NCI-H510A treated with DMSO at 0.1 percent for 48 hours (cell line): Measurements from ENCODE around the gene CYP1A1.

ENCODE experiments used
- DNase-seq: peaks from one replicate; lab custom pipeline; 2025; lab: John Stamatoyannopoulos, UW

Gene CYP1A1

GRCh38 chr15:74692327-74692726, 33.0 kb downstream of the CYP1A1 start:
- no peak for DNase-seq

- DNase-seq, result no peak
Observed at GRCh38 chr15:74683758-74684157, 41.6 kb downstream of the CYP1A1 start.

GRCh38 chr15:74682954-74683353, 42.4 kb downstream of the CYP1A1 start:
- DNase-seq, result no peak

GRCh38 chr15:74680456-74680855, 44.9 kb downstream of the CYP1A1 start:
- no peak for DNase-seq

GRCh38 chr15:74676801-74677200, 48.5 kb downstream of the CYP1A1 start:
- no peak for DNase-seq

- no peak for DNase-seq
Observed at GRCh38 chr15:74674161-74674560, 51.2 kb downstream of the CYP1A1 start.

GRCh38 chr15:74669627-74670026, 55.7 kb downstream of the CYP1A1 start:
- DNase-seq, result no peak
